ENCODE measurements around the gene DPYD.

DNA sequence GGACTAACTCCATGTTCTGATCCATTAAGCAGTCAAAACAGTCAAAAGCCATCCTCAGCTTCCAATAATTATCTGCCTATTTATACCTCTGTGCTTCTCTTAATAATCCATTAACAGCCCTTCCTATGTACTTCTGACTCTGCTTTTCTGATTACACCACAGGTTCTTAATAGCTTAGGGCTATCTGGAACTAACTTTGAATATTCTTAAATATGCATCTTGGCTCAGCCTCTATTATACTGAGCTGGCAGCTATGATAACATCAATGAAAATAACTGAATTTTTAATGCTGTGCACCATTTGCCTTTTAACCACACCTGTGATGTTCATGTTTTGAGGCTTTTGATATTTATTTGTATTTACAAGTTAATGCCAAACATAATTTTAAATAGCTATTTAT lies 175.9 kb downstream of the DPYD start:
- TF ChIP-seq POLR2A (IDR thresholded peaks at IDR 0.05; ENCODE audit: low read length) (no peak), GATA1 (IDR thresholded peaks at IDR 0.05; ENCODE audit: low read depth, low read length) (no peak)
